NCI-H510A (cell line): ENCODE data around the gene IBA57.

ENCODE experiments used
- DNase-seq: peaks from one replicate; lab custom pipeline; 2025; lab: John Stamatoyannopoulos, UW

Gene IBA57

DNA sequence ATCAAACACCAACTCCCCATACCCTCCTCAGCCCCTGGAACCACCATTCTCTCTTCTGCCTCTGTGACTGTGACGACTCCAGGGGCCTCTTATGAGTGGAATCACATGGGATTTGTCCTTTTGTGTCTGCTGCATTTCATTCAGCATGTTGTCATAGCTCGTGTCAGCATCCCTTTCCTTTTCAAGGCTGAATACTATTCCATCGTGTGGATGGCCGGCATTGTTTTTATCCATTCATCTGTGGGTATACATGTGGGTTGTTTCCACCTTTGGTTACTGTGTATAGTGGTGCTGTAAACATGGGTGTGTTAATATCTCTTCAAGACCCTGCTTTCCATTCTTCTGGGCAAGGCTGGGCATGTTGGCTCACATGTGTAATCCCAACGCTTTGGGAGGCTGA, 25.2 kb downstream of the IBA57 start:
- no peak for DNase-seq

DNA sequence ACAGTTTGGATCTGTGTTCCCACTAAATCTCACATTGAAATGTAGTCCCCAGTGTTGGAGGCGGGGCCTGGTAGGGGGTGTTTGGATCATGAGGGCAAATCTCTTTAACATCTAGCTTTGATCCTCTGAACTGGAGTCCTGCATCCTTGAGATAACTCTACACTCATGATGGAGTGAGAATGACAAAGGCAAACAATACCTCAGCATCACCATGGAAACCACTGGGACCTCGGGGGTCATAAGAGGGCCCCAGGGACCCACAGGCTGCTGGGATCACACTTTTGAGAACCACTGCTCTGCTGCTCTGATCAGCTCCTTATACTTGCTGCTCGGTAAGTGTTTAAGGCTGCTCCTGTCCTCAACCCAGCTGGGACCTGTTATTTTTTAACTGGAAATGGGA, 28.8 kb downstream of the IBA57 start:
- no peak for DNase-seq

DNA sequence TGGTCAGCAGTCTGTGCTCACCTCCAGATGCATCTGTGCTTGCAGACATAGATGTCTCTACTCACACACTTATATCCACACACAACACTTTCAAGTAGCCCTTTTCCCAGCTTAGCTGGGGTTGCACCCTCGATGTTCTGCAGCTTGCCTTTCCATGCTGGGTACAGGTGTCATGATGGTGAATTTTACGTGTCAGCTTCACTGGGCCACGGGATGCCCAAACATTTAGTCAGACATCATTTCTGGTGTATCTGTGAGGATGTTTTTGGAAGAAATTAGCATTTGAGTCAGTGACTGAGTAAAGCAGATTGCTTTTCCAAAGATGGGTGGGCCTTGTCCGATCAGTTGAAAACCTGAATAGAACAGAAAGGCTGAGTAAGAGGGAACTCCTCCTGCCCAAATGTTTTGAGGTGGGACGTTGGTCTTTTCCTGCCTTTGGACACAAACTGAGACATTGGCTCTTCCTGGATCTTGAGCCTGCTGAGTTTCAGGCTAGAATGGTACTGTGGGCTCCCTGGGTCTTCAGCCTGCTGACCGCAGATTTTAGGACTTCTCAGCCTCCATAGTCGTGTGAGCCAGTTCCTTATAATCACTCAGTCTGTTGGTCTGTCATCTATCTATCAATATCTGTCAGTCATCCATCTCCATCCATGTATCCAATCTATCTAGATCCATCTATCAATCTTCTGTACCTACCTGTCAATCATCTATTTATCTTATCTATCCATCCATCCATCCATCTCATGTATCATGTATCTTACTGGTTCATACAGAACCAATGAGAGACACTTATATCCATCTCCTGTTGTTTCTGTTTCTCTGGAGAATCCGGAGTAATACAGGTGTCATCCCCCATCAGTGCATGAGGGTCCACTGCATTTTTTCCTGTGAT, 29.6 kb downstream of the IBA57 start:
- no peak for DNase-seq

DNA sequence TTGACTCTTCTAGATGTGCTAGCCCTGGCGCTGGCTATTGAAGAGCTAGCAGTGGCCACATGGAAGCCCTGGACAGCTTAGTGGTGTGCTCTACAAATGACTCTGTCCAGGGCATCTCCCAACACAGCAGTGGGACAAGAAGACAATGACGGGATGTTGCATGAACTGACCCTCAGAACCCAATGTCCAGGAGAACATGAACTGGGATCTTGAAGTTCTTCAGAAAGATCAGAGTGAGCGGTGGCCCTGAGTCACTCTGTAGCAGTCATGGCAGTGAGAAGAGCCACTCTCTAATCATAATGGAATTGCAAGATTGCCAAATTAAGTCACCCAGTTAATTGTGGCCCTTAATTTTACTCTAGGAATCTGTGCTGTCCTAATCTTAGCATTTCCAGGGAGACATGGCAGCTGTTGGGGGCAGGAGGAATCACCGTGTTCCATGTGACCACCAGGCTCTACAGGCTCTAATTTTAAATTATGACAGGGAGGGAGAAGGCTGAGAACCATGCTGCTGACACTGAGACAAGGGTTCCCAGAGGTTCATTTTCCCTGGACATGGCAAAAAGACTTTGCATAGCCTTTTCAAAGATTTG, 32.0 kb downstream of the IBA57 start:
- no peak for DNase-seq

DNA sequence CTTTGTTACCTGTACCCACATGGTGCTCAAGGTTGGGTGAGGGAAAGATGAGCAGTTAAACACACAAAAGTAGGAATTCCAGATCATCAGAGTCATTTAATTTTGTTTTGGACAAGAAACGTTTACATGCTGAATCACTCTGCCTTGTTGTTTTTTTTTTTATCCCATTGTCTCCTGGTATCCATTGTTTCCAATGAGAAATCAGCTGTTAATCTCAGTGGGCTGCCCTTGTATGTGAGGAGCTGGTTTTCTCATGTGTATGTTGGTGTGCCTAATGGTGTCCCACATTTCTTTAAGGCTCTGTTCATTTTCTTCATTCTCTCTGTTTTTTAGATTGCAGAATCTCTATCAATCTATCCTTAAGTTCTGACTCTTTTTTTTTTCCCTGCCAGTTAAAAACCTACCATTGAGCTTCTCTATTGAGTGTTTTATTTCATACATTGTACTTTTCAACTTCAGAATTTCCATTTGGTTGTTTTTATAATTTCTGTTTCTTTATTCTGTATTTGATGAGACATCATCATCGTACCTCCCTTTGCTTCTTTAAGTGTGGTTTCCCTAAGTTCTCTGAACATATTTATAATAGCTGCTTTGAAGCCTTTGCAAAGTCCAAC, 33.5 kb downstream of the IBA57 start:
- DNase-seq: no peak

DNA sequence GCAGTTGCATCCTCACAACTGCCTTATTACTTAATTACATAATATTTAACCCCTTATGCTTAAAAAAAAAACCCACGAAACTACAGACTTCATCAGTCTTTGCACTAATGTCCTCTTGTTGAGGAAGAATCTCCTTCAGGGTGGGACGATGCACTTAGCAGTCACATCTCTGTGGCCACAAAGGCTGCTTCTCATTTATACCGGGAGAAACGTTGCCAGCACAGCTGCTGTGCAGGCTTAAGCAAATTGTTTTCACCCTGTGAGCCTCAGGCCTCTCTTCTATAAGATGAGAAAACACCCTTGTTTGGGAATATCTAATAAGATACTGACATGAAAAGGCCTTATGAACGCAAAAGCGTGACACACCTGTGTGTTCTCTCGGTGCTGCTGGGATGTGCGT, 39.4 kb downstream of the IBA57 start:
- no peak for DNase-seq

DNA sequence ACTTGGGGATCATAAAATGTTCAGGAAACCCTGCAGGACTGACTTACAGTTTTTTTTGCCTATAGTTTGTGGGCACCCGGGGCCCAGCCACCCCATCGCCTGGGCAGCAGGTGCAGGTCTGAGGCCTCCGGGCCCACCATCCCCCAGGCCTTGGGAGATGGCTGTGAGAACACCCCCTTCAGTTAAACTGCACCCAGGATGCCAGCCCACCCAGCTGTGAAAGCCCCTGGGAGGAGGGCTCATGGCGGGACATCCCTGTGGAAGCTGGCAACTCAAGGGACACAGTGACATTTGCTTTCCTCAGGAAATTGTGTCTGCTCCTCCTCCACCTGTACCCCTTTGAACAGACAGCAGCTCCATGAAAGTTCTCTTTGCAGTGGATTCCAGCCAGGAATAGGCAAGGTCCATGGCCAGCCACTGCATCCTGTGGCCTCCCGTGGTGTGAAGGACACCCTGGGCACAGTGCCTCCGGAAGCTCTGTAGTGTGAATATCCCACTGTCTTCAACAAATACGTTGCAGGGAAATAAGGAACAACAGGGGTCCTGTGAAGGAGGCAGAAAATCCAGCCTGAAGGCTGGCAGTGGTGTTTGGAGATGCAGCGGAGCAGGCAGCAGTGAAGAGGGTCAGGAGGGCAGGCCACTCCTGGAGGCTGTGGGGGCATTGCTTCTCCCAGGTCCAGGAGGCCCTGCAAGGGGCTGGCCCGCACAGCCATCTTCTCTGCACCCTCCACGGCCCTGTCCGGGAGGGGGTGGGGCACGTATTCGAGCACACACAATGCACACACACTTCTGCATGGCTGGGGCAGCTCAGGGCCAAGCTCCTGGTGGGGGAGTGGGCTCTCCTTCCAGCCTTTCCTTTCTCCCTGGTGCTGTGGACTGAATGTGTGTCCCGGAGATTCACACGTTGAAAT, 40.2 kb downstream of the IBA57 start:
- no peak for DNase-seq

DNA sequence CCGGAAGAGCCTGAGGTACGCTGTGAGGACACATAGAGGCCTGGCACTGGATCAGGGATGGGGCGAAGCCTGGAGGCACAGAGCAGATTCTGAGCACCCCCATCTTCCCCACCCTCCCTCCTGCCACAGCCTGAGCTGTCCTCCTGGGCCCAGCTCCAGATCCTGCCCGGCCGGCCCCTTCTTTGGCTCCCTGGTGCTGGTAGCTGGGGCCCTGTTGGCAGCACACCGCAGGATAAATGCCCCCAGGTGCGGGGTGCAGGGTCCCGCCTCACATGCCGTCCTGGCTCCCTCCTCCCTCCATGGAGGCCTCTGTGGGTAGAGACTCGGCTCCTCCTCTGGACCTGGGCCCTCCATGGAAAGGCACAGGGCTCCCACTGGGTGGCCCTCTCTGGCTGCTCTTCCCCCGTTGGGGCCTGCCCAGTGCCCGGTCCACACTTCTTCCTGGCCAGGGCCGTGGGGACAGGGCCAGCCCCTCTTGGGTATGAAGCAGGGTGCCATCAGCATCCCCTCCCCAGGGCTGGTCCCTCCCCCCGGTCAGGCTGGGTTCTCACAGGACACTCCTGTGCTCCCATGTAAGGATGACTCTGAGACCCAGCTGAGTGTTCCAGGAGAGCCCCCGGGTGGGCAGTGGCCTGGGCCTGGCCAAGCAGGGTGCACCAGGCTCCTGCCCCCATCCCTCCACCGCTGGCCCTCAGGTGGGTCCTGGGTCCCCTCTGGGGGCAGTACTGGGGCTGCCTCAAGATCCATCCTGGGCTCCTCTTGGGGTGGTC, 41.2 kb downstream of the IBA57 start:
- no peak for DNase-seq

DNA sequence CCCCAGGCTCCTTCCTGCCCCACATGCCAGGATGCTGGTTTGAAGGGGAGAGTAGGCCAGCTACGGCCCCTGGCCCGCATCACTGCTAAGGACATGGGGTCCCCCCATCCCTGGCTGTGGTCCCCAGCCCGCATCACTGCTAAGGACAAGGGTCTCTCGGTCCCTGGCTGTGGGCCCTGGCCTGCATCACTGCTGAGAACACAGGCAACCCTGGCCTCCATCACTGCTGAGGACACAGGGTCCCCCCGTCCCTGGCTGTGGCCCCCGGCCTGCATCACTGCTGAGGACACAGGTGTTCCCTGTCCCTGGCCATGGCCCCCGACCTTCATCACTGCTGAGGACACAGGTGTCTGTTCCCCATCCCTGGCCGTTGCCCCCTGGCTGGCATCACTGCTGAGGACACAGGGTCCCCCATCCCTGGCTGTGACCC, 41.8 kb downstream of the IBA57 start:
- DNase-seq: no peak

DNA sequence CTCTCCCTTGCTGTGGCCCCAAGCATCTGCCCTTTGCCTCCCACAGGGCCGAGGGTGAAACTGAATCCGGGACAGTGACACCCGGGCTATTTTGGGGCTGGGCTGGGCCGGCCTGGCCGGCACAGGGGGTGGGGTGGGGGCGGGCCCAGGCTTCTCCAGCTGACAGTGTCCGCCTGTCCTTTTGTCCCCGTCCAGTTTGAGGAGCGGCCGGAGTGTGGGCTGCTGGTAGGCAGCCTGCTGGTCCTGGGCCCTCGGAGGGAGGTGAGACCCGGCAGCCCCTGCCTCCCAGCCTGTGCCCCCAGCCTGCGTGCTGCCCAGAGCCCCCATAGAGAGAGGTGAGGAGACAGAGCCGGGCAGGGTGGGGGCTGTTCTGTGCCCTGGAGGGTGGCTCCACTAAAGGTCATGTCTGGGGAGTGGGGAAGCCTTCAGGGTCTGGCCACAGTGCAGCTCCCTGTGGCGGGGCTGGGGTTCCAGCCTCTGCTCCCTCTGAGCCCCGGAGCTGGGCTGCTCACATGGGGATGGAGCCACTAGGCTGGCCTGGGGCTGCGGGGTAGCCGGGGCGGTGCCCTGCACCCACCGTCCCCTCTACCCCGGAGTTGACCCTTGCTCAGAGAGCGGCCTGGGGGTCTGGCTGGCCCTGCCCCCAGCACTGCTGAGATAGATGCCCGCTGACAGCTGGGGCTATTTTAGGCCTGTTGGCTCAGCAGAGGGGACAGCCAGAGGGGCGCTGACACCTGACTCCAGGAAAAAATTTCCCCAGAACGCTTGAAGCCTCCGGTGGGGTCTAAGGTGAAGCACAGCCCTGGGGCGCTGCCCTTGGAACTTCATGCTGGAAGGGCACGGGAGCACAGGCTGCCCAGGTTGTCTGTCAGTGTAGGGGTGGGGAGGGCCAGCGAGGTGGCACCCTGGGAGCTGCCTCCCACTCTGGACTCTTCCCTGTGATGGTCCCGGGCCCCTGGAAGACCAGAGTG, 42.5 kb downstream of the IBA57 start, which contains the start of gene OBSCN:
Gene OBSCN, plus strand, starts transcription at position 194 of the 971 bp plus-strand sequence. CDS start 3,740 bp downstream, outside the sequence.
- no peak for DNase-seq

DNA sequence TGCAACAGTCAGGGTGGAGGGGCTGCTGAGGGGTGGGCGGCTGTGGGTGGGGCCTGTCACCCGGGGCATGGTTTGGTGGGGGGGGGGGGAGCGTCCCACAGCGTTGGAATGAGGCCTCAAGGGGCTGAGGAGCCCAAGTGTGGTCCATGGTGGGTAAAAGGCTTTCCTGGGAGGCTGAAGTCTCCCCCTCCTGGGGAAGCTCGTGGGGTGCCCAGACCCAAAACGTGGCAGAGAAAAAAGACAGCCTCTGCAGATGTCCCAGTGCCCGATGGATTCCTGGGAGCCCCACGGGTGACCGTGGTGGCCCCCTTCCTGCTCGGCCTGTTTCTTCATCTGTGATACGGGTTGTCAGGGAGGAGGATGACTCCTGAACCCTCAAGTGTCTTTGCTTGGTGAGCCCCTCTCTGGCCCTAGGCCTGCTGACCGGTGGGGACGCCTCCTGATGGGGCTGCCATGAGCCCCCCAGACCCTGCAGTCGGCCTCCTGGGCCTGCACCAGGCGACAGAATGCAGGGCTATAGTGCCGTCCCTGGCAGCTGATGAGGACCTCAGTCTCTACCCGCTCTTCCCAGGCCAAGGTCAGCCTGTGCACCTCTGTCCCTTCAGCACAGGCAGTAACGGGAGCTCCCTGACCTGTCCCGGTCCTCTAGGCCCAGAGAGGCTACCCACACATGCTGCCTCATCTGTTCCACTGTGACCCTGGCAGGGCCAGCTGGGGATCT, 43.4 kb downstream of the IBA57 start:
- no peak for DNase-seq

DNA sequence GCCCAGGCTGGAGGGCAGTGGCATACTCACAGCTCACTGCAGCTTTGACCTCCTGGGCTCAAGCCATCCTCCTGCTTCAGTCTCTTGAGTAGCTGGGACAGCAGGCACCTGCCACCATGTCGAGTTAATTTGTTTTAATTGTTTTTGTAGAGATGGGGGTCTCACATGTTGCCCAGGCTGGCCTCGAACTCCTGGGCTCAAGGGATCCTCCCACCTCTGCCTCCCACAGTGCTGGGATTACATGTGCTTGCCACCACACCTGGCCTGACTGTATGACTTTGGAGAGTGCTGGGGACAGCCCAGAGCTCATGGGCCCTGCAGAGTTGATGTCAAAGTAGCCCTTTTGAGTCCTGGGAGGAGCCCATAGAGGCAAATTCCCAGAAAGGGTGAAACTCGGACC, 44.1 kb downstream of the IBA57 start:
- no peak for DNase-seq

DNA sequence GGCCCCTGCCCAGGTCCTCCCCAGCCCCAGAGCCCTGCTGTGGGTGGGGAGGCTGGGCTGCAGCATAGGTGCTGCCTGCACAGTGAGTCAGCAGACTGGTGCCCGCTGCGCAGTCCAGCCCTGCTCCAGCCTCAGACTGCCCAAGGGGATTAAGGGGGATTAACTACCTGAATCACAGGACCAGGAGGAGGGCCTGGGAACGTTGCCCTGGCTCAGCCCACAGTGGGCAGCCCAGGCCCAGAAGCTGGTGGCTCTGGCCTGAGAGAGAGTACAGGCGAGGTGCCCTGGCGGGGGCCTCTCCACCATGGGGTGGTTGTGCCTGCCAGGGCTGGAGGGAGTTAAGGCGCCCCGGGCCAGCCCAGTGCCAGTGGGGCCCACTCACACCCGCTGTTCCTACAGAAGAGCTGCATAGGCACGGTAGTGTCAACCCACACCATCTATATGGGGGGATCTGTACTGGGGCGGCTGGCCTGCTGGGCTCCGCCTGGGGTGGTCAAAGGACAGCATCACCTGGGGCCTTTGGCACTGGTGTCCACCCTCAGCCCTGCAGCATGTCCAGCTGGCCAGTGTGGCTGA, 44.6 kb downstream of the IBA57 start:
- no peak for DNase-seq

DNA sequence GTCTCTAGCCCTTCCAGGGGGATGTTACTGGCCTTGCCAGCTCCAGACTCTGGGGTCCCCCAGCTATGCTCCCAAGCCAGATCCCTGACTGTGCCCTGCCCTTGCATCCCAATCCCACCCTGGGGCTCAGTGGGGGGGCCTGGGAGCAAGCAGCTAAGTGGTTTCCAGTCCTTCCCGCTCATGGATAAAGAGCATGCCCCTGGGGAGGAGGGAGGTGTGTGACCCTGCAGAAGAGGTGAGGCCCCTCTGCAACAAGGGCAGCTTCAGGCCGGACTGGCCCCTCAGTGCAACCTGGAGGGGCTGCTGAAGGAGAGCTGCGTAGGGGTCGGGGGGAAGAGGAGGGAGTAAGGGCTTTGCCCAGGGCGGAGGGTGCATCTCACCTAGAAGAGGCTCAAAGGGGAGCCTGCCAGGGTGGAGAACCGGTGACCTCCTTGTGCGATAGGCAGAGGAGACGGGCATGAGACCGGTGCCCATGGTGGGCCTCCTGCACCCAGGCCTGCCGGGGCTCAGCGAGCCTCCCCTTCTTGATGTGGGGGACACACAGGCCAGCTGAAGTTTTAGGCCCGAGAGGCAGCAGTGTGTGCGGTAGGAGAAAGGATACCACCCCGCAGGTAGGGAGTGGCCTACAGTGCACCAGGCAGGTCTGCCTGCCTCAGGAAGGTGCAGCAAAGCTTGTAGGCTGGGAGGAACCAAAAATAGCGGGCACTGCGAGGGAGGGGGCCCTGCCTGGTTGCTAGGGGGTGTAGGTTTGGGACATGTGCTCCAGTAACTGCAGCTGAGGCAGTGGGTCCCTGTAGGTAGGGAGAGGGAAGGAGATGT, 45.3 kb downstream of the IBA57 start:
- DNase-seq: no peak

DNA sequence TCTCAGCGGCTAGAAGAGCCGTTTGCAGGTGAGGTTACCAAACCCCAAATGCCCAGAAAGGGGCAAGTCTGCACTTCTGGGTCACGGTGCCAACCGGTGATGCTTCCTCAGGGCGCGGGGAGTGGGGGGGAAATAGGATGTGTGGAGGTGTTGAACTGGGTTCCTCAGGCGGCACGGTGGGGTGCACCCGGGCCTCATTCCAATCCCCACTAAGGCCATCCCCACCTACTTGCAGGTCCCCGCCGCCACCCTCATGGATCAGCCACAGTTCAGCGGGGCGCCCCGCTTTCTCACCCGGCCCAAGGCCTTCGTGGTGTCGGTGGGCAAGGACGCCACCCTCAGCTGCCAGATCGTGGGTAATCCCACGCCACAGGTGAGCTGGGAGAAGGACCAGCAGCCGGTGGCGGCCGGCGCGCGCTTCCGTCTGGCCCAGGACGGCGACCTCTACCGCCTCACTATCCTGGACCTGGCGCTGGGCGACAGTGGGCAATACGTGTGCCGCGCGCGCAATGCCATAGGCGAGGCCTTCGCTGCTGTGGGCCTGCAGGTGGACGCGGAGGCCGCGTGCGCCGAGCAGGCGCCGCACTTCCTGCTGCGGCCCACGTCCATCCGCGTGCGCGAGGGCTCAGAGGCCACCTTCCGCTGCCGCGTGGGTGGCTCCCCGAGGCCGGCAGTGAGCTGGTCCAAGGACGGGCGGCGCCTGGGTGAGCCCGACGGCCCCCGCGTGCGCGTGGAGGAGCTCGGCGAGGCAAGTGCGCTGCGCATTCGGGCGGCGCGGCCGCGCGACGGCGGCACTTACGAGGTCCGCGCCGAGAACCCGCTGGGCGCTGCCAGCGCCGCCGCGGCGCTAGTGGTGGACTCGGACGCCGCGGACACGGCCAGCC, 46.2 kb downstream of the IBA57 start:
- DNase-seq: no peak

DNA sequence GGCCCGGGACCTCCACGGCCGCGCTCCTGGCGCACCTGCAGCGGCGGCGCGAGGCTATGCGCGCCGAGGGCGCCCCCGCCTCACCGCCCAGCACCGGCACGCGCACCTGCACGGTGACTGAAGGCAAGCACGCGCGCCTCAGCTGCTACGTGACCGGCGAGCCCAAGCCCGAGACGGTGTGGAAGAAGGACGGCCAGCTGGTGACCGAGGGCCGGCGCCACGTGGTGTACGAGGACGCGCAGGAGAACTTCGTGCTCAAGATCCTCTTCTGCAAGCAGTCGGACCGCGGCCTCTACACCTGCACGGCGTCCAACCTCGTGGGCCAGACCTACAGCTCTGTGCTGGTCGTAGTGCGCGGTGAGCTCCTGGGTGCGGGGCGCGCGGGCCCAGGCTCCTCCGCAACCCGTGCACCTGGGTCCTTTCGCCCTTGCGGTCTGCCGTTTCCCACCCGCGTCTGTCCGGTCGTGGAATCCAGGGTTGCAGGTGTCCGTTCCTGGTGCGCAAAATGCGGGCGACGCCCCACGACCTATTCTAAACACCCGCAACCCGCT, 46.9 kb downstream of the IBA57 start:
- no peak for DNase-seq
